ENCODE measurements around the gene GPR42.
"Not testable (repeated sequence)": the region's sequence is repeated elsewhere in the genome, so short reads cannot be mapped to it uniquely, and the experiment has no call there.

The GPR42 gene

DNA sequence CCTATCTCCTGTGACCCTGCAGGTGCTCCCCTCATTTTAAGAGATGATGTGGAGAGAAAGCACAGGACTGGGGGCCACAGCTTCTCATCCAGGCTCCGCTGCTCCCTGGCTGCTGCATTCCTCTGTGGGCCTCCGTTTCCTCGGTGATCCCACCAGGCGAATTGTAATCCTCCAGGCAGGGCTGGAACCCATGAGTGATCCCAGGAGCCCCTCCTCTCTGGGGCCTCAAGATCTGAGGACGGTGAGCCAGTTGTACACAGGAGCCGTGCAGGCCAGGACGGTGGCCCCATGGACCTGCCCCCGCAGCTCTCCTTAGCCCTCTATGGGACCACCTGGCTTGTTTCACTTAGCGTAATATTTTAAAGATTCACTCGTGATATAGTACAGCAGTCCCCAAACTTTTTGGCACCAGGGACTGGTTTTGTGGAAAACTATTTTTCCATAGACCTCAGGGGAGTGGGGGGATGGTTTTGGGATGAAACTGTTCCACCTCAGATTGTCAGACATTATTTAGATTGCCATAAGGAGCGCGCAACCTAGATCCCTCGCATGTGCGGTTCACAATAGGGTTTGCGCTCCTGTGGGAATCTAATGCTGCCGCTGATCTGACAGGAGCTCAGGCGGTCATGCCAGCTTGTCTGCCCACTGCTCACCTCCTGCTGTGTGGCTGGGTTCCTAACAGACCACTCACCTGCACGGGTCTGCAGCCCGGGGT lies 7.0 kb upstream of the GPR42 start:
- DNase-seq: no peak

DNA sequence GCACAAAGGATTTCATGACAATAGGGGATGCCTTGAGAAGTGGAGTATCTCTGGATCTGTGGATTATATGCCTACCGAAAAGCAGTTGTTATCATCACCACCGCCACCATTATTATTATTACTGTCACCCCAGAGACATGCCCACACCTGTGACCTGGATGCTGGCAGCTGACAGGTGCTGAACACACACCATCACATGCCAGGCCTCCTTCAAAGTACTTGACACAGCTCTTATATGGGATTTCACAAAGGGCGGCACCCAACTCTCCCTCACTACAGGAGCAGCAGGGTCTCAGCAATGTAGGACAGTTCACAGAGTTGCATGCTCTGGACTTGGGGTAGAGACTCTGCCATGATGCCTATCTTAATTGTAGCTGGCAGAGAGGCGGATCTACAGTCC lies 5.6 kb upstream of the GPR42 start:
- DNase-seq: peak; percentile 16

DNA sequence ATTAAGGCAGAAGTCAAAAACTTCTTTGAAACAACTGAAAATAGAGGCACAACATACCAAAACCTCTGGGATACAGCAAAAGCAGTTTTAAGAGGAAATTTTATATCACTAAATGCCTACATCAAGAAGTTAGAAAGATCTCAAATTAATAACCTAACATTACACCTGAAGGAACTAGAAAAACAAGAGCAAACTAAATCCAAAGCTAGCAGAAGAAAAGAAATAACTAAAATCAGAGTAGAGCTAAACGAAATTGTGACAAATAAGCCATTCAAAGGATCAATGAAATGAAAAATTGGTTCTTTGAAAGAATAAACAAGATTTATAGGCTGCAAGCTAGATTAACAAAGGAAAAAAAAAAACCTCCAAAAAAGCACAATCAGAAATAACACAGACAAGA lies 2.5 kb upstream of the GPR42 start:
- no peak for DNase-seq

DNA sequence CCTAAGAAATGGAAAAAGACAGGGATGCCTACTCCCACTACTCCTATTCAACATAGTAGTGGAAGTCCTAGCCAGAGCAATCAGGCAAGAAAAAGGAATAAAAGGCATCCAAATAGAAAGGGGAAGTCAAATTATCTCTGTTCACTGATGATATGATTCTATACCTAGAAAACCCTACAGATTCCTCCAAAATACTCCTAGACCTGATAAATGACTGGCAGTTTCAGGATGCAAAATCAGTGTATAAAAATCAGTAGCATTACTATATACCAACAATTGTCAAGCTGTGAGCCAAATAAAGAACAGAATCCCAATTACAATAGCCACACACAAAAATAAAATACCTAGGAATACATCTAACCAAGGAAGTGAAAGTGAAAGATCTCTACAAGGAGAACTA lies 1.3 kb upstream of the GPR42 start:
- no peak for DNase-seq

DNA sequence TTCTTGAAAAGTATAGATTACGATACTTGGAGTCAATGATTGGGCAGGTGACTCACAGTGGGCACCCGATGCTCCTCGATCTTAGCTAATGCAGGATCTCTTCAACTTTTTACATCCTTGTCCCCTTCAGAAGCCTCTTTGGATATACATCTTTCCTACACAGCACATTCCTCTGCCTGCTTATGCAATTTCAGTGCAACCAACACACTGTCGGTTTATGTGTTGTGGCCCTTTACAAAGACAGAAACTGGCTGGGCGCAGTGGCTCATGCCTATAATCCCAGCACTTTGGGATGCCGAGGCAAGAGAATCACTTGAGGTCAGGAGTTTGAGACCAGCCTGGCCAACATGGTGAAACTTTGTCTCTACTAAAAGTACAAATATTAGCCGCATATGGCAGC lies 2.6 kb downstream of the GPR42 start:
- DNase-seq: no peak

DNA sequence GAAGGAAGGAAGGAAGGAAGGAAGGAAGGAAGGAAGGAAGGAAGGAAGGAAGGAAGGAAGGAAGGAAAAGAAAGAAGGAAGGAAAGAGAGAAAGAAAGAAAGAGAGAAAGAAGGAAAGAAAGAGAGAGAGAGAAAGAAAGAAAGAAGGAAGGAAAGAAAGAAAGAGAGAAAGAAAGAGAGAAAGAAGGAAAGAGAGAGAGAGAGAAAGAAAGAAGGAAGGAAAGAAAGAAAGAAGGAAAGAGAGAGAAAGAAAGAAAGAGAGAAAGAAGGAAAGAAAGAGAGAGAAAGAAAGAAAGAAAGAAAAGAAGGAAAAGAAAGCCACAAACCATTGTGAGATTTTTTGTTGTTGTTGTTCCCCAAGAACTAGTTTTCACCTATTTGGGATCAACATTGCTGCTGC lies 3.2 kb downstream of the GPR42 start:
- not testable (repeated sequence) for DNase-seq

DNA sequence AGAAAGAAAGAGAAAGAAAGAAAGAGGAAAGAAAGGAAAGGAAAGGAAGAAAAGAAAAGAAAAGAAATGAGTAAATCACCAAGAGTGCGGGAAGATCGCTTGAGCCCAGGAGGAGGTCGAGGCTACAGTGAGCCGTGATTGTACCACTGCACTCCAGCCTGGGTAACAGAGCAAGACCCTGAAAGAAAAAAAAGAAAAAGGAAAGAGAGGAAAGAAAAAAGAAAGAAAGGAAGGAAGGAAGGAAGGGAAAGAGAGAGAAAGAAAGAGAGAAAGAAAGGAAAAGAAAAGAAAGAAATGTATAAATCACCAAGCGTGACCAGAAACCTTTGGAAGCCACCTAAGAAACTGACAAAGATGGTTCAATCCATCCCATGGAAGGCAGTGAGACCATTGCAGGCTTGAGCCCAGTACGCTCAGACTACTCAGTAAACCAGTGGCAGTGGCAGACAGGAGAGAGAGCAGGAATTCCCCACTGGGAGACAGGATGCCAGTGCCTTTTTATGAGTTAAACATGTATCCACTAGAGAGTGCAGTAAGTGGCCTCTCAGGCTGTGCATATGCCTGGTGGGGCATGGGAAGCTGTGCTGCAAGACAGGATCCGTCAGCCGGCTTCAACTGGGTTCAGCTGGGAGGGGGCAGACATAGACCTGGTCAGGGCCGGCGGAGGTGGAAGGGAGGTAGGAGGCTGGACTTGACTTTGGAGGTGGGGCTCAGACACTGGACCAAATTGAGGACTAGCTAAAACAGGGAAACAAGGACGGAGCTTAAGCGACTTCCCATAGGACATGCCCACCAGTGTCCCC lies 4.8 kb downstream of the GPR42 start:
- DNase-seq: no peak

DNA sequence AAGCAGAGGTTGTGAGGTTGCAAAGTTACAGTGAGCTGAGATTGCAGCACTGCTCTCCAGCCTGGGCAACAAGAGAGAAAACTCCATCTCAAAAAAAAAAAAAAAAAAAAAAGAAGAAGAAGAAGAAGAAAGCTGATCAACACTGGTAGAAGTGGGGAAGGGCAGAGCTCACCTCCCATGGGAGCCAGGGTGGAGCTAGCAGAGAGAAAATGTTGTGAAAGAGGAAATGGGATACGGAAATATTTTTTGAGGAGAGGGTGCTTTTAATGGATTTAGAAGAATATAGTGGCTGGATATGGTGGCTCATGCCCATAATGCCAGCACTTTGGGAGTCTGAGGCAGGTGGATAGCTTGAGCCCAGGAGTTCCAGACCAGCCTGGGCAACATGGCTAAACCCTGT lies 6.8 kb downstream of the GPR42 start:
- no peak for DNase-seq

DNA sequence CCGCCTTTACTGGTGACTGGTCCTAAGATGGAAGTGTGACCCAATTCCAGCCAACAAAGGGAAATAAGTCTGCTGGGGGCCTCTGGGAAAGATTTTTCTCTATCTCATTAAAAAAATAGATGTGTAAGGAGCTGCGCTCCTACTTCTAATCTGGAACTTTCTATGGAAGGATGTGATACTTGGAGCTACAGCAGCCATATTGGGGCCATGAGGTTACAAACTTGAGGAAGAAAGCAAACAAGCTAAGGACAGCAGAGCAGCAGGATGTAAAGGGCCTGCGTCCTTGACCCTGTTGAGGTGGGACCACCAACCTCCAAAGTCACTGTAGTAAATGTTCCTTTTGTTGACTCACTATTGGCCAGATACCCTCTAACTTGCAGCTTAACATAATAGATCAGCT lies 7.5 kb downstream of the GPR42 start:
- DNase-seq: no peak

DNA sequence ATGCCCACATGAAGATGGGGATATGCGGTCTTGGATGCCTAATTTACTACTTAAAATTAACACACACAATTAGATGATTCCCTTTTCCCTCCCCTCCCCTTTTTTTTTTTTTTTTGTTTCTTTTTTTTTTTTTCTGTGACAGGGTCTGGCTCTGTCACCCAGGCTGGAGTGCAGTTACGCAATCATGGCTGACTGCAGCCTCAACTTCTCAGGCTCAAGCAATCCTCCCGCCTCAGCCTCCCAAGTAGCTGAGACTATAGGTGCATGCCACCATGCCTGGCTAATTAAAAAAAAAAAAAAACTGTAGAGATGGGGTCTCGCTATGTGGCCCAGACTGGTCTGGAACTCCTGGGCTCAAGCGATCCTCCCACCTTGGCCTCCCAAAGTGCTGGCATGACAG lies 8.7 kb downstream of the GPR42 start:
- DNase-seq: not testable (repeated sequence)

DNA sequence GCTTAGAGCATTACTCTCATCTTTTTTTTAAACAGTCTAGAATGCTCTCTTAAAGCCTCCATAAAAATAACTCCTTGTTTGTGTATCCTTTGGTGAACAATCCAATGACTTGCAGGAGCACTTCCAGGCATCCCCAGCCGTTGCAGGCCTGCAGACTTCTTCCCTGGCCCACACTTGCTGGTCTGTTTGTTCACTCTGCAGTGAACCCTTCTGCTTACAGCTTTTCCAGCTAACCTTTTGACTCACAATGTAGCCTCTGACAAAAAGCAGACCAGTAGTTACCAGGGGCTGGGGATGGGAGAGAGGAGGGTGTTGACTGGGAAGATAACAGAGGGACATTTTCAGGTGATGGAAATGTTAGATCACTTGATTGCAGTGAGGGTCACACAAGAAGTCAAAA lies 9.1 kb downstream of the GPR42 start:
- no peak for DNase-seq

DNA sequence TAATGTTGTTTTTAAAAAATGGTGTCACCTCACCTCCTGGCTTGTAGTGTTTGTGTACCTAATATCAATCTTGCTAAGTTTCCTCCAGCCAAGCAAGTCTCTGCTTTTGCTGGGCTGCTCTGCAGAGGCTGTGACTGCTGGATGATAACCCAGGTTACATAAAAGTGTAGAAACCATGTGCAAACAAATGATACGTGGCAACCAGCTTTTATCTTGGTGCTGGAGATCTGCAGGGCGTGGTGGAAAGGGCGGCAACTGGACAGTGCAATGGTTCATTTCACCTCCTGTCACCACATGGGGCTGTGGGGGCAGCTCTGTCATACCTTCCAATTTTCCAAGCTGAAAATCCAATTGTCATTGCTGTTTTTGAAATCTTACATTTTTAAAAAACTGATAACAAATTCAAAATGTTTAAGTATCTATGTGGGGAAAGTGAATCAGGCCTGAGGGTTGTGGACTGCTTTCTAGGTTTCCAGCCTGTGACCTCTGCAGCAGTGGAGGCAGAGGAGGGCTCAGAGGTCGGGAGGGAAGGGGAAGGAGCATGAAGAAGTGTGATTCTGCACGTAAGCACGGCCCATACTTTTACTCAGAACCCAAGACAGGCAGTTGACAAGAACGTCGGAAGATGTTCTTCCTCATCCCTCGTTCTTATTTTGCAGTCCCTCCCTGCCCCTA lies 9.7 kb downstream of the GPR42 start:
- no peak for DNase-seq

DNA sequence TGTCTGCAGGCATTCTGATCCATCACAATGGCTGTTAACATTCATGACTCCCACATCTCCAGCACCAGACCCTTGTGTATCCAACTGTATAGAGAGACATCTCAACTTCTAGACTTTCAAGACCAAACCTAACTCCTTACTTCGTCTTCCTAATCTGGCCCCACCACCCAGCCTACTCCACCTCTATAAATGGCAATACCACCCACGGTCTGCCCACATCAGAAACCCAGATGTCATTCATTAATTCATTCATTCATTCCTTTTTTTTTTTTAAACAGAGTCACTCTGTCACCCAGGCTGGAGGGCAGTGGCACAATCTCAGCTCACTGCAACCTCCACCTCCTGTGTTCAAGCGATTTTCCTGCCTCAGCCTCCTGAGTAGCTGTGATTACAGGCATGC lies 10.4 kb downstream of the GPR42 start:
- no peak for DNase-seq

DNA sequence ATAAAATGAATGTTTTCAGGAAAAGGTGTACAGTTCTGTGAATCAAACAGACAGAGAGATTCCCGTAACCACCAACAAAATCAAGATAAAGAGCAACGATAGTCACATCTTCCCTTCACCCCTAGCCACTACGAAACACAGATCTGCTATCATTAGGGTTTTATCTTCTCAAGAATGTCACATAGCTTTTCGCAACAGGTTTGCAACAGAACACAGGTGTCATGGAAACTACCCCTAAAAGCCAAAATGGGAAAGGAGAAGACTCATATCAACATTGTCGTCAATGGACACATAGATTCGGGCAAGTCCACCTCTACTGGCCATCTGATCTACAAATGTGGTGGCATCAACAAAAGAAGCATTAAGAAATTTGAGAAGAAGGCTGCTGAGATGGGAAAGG lies 11.1 kb downstream of the GPR42 start:
- no peak for DNase-seq

DNA sequence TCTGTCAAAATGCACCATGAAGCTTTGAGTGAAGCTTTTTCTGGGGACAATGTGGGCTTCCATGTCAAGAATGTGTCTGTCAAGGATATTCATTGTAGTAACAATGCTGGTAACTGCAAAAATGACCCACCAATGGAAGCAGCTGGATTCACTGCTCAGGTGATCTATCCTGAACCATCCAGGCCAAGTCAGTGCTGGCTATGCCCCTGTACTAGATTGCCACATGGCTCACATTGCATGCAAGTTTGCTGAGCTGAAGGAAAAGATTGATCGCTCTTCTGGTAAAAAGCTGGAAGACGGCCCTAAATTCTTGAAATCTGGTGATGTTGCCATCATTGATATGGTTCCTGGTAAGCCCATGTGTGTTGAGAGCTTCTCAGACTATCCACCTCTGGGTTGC lies 12.7 kb downstream of the GPR42 start:
- no peak for DNase-seq

DNA sequence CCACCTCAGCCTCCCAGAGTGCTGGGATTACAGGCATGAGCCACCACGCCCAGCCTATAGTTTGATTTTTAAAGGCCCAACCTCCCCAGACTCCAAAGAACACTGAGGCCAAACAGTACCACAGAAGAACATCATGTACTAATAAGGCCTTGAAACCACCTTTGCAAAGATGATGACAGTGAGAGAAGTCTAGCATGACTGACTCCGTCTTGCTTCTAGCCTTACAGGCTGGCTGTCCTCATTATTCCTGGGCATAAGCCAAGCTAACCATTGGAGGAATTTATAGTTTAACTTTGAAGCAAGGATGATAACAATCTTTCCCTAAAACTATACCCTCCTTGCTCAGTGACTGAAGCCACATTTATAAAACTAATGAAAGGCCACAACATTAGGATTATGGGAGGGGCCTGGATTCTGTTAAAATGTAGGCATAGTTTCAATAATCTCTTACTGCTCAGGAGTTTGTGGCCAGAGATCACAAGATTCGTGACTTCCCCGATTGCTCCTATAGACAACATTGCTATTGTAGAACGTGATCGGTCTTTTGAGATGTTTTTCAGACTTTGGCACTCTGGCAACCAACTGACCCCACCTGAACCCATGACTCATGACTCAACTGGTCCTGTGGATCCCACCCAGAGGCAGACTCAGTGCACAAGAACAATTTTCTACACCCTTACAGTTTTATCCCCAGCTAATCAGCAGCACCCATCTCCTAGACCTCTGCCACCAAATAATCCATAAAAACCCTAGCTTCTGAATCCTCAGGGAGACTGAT lies 17.6 kb downstream of the GPR42 start:
- DNase-seq: no peak

DNA sequence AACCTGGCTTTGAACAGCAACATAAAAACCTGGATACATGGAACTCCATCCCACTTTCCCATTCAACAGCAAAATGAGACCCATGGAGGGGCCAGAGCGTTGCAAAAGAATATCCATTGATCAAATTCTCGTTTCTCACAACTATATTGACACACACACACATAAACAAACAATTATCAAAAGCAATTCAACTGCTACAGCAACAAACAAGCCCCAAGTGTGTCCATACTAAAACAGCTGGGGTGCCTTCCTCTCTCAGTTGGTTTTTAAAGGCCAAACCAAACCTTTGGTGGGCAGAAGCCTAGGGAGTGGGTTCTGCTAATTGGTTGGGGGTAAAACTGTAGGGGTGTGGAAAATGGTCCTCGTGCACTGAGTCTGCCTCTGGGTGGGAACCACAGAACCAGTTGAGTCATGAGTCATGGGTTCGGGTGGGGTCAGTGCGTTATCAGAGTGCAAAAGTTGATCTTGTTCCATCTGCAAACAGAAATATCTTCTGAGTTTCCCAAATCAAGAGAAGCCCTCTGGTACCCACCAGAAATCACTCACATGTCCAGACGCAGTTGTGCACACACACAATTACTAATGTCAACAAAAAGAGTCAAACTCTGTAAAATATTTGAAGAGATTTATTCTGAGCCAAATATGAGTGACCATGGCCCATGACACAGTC lies 18.5 kb downstream of the GPR42 start:
- DNase-seq: no peak

DNA sequence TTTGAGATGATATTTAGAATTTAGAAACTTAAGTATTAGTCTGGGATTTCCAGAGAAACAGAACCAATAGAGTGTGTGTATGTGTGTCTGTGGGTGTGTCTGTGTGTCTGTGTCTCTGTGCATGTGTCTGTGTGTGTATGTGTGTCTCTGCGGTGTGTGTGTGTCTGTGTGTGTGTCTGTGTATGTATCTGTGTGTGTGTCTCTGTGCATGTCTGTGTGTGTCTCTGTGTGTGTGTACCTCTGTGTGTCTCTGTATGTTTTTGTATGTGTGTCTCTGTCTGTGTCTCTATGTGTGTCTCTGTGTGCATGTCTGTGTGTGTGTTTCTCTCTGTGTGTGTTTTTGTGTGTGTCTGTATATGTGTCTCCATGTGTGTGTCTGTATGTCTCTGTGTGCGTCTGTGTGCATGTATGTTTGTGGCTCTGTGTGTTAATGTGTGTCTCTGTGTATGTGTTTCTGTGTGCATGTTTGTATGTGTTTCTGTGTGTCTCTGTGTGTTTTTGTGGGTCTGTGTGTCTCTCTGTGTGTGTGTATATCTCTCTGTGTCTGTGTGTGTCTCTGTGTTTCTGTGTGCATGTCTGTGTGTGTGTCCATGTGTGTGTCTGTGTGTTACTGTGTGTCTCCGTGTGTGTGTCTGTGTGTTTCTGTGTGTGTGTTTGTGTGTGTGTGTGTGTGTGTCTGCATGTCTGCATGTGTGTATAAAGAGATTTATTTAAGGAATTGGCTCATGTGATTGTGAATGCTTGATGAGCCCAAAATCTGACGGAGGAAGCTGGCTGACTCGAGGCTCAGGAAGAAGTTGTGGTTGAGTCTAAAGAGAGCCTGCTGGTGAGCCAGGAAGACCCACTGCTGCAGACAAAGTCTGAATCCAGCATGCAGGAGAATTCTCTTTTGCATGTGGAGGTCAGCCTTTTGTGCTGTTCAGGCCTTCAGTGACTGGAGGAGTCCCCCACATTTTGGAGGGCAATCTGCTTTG lies 22.2 kb downstream of the GPR42 start:
- DNase-seq: no peak

DNA sequence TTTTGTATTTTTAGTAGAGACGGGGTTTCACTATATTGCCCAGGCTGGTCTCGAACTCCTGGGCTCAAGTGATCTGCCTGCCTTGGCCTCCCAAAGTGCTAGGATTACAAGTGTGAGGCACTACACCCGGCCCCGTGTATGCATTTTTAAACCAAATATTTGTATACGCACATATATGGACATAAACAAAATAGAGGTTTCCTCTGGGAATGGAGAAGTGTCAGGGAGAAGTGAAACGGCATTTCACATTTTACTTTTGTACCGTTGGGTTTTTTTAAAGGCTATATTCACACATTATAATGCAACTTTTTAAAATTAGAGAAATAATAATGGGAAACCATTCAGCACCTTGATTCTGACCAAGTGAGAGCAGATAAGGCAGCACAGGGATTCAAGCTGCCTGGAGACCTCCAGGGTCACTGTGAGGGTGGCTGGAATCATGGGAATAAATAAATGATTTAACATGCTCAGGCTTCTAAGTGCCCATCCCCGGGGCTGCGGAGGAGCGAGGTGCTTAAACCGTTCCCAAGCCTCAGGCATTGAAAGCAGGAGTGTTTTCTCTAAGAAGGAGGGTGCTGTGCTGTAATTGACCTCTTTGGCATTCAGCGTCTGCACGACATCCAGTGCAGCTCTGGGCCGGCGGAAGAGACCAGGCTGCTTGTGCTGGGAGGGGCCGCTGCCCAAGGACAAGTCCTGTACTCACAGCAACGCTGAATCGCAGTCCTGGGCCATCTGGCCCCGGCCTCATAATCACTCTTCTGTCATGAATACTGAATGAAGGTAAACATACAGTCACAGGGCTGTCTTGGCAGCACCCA lies 24.7 kb downstream of the GPR42 start:
- no peak for DNase-seq

DNA sequence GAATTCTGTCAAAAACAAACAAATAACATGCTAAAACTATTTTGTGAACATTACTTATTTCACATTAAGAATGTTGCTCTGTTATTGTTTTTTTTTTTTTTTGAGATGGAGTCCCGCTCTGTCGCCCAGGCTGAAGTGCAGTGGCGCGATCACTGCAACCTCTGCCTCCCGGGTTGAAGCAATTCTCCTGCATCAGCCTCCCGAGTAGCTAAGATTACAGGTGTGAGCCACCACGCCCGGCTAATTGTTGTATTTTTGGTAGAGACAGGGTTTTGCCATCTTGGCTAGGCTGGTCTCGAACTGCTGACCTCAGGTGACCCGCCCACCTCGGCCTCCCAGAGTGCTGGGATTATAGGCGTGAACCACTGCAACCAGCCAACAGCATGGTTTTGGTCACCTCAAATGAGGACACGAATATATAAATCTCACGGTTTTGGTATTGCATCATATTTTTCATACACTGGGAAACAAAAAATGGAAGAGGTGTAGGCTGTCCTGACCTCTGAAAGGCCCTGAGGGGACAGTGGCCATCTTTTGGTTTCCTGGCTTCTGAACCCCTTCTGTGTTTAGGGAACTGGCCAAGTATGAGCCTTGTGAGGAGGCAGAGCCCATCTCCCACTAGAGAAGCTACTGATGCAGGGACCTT lies 25.5 kb downstream of the GPR42 start:
- no peak for DNase-seq

Measured in DMS79 treated with DMSO at 0.1 percent for 48 hours (cell line).